WTC11 (cell line): ENCODE measurements around the gene ALDOB. TPM values are rescaled to one million over a fixed set of nuclear protein-coding genes. Genes with fewer than 3 reads are reported as not detected.

ENCODE experiments used
- ATAC-seq: fragments of 200-7000 bp; cut with Tn5 transposase; 2 replicates; pipeline ENCODE4 v1.10.0; 2021; ENCODE audit warnings: mild to moderate bottlenecking, moderate library complexity
- CTCF ChIA-PET: fragments of 300-600 bp; sonication (Branson Sonifier 250); formaldehyde crosslinking; loops from one replicate; lab custom pipeline; 2021; ENCODE audit warnings: antibody characterized with exemption; lab: Charles Lee
- POLR2A ChIA-PET: fragments of 350-600 bp; sonication (Branson Sonifier 250); formaldehyde crosslinking; loops from one replicate; lab custom pipeline; 2021; ENCODE audit warnings: antibody characterized with exemption; lab: Charles Lee
- DNase-seq: peaks from one replicate; pipeline ENCODE4 v3.0.0; 2021; ENCODE audit warnings: low spot score
- H3K27ac Mint-ChIP-seq: 2 replicates; pipeline ENCODE4 v1.8.0; 2021; ENCODE audit warnings: mixed read lengths
- H3K27me3 Mint-ChIP-seq: 2 replicates; pipeline ENCODE4 v1.8.0; 2021; ENCODE audit warnings: low read depth, mild to moderate bottlenecking, moderate library complexity, mixed read lengths
- H3K36me3 Mint-ChIP-seq: 2 replicates; pipeline ENCODE4 v1.8.0; 2021; ENCODE audit warnings: mixed read lengths
- H3K4me1 Mint-ChIP-seq: 2 replicates; pipeline ENCODE4 v1.8.0; 2022; ENCODE audit warnings: mixed read lengths
- H3K4me3 Mint-ChIP-seq: 2 replicates; pipeline ENCODE4 v1.8.0; 2021; ENCODE audit warnings: mild to moderate bottlenecking, moderate library complexity, mixed read lengths
- H3K9me3 Mint-ChIP-seq: 2 replicates; pipeline ENCODE4 v1.8.0; 2021; ENCODE audit warnings: mixed read lengths
- FOXJ3 ChIP-seq: sonication (generic); formaldehyde crosslinking; IDR thresholded peaks from 2 replicates; pipeline ENCODE4 v1.9.0; 2021; ENCODE audit warnings: missing genetic modification reagents, mild to moderate bottlenecking, borderline replicate concordance
- FOXK1 ChIP-seq: sonication (generic); formaldehyde crosslinking; IDR thresholded peaks from 2 replicates; pipeline ENCODE4 v1.8.0; 2022; ENCODE audit warnings: mild to moderate bottlenecking, moderate library complexity, missing genetic modification reagents
- MAX ChIP-seq: sonication (generic); formaldehyde crosslinking; IDR thresholded peaks from 2 replicates; pipeline ENCODE4 v1.8.0; 2022; ENCODE audit warnings: mild to moderate bottlenecking, missing genetic modification reagents
- MYBL2 ChIP-seq: sonication (generic); formaldehyde crosslinking; IDR thresholded peaks from 2 replicates; pipeline ENCODE4 v1.8.1; 2023; ENCODE audit warnings: mild to moderate bottlenecking, moderate library complexity, missing genetic modification reagents
- NFATC4 ChIP-seq: fragments of 250-450 bp; sonication (Bioruptor Pico); IDR thresholded peaks from 2 replicates; pipeline ENCODE4 v1.9.0; 2021; ENCODE audit warnings: mild to moderate bottlenecking
- PRRX2 ChIP-seq: fragments of 250-450 bp; sonication (Bioruptor Pico); IDR thresholded peaks from 2 replicates; pipeline ENCODE4 v1.8.0; 2021; ENCODE audit warnings: mild to moderate bottlenecking
- SMAD4 ChIP-seq: sonication (generic); formaldehyde crosslinking; IDR thresholded peaks from 2 replicates; pipeline ENCODE4 v1.8.0; 2022; ENCODE audit warnings: mild to moderate bottlenecking, missing genetic modification reagents
- STAT6 ChIP-seq: sonication (generic); formaldehyde crosslinking; conservative IDR thresholded peaks from 2 replicates; pipeline ENCODE4 v1.8.1; 2023; ENCODE audit warnings: mild to moderate bottlenecking, low read depth, missing genetic modification reagents, moderate library complexity
- TCF7 ChIP-seq: sonication (generic); formaldehyde crosslinking; IDR thresholded peaks from 2 replicates; pipeline ENCODE4 v1.8.0; 2022; ENCODE audit warnings: mild to moderate bottlenecking, low read depth, missing genetic modification reagents, moderate library complexity
- USF1 ChIP-seq: sonication (generic); formaldehyde crosslinking; IDR thresholded peaks from 2 replicates; pipeline ENCODE4 v1.8.0; 2022; ENCODE audit warnings: mild to moderate bottlenecking, missing genetic modification reagents
- ZNF317 ChIP-seq: sonication (generic); formaldehyde crosslinking; IDR thresholded peaks from 2 replicates; pipeline ENCODE4 v1.8.1; 2023; ENCODE audit warnings: low read depth, mild to moderate bottlenecking, moderate library complexity, missing genetic modification reagents, borderline replicate concordance
- ZNF396 ChIP-seq: fragments of 250-450 bp; sonication (Bioruptor Pico); IDR thresholded peaks from 2 replicates; pipeline ENCODE4 v1.8.0; 2021; ENCODE audit warnings: mild to moderate bottlenecking, moderate library complexity, borderline replicate concordance
- total RNA-seq: library from RNA; stranded (reverse); gene quantifications from 3 replicates; pipeline ENCODE4 v1.2.3, GENCODE V29; 2021
- TF ChIP-seq, protein P1 (sequence below): sonication (generic); formaldehyde crosslinking; IDR thresholded peaks from 2 replicates; pipeline ENCODE4 v1.8.1; 2022; ENCODE audit warnings: mild to moderate bottlenecking, missing genetic modification reagents, moderate library complexity, borderline replicate concordance
- TF ChIP-seq, protein P2 (sequence below): fragments of 250-450 bp; sonication (Bioruptor Pico); IDR thresholded peaks from 2 replicates; pipeline ENCODE4 v1.9.0; 2021; ENCODE audit warnings: moderate library complexity, mild to moderate bottlenecking, inconsistent platforms, borderline replicate concordance
- TF ChIP-seq, protein P3 (sequence below): sonication (generic); formaldehyde crosslinking; IDR thresholded peaks from 2 replicates; pipeline ENCODE4 v1.8.0; 2022; ENCODE audit warnings: mild to moderate bottlenecking, missing genetic modification reagents
- TF ChIP-seq, protein P4 (sequence below): fragments of 250-450 bp; sonication (Bioruptor Pico); IDR thresholded peaks from 2 replicates; pipeline ENCODE4 v2.1.2; 2022; ENCODE audit warnings: mild to moderate bottlenecking, moderate library complexity

ALDOB gene
- total RNA-seq, 1 experiment from 2014 or later: 0.94 TPM

DNA sequence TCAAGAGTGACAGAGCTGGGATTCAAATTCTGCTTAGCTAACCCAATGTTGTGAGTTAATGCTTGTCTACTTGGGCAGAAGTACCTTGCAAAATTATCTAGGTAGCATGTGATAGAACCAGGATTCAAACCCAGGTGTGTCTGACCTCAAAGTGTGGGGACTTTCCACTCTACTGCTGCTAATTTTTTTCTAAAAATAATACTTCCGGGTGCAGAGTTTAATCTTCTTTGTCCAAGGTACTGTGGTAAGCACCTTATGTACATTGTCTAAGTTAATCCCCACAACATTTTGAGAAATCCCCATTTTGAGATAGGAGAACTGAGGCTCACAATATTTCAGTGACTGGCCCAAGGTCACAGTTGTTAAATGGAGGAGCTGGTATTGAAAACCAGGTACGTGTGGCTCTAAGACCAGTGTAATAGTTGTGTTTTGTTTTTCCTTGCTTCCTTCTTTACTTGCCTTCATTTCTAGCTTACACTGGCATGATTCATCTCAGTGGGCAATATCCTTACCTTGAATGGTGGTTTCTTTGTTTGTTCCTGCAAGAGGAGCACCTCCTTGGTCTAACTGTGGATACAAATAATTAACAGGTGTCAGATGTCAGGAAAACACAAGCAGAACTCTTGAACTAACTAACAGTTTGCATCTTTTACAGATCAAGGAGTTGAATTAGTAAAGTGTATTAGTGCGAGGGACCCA is 7.5 kb downstream of the ALDOB start:
- TF ChIP-seq NFATC4: no peak
- TF ChIP-seq, protein P1, sequence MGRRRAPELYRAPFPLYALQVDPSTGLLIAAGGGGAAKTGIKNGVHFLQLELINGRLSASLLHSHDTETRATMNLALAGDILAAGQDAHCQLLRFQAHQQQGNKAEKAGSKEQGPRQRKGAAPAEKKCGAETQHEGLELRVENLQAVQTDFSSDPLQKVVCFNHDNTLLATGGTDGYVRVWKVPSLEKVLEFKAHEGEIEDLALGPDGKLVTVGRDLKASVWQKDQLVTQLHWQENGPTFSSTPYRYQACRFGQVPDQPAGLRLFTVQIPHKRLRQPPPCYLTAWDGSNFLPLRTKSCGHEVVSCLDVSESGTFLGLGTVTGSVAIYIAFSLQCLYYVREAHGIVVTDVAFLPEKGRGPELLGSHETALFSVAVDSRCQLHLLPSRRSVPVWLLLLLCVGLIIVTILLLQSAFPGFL: no peak
- TF ChIP-seq, protein P2, sequence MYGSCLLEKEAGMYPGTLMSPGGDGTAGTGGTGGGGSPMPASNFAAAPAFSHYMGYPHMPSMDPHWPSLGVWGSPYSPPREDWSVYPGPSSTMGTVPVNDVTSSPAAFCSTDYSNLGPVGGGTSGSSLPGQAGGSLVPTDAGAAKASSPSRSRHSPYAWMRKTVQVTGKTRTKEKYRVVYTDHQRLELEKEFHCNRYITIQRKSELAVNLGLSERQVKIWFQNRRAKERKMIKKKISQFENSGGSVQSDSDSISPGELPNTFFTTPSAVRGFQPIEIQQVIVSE: no peak
- TF ChIP-seq USF1 (CRISPR knock-in tag): no peak
- no peak for TF ChIP-seq MYBL2 (CRISPR knock-in tag)
- TF ChIP-seq MAX (CRISPR knock-in tag): no peak
- no peak for TF ChIP-seq SMAD4 (CRISPR knock-in tag)
- TF ChIP-seq FOXJ3: no peak
- no peak for TF ChIP-seq ZNF317 (CRISPR knock-in tag)
- no peak for TF ChIP-seq PRRX2 (CRISPR knock-in tag)
- TF ChIP-seq ZNF396 (CRISPR knock-in tag): no peak
- TF ChIP-seq TCF7 (CRISPR knock-in tag): no peak
- no peak for TF ChIP-seq STAT6 (CRISPR knock-in tag)
- TF ChIP-seq, protein P3, sequence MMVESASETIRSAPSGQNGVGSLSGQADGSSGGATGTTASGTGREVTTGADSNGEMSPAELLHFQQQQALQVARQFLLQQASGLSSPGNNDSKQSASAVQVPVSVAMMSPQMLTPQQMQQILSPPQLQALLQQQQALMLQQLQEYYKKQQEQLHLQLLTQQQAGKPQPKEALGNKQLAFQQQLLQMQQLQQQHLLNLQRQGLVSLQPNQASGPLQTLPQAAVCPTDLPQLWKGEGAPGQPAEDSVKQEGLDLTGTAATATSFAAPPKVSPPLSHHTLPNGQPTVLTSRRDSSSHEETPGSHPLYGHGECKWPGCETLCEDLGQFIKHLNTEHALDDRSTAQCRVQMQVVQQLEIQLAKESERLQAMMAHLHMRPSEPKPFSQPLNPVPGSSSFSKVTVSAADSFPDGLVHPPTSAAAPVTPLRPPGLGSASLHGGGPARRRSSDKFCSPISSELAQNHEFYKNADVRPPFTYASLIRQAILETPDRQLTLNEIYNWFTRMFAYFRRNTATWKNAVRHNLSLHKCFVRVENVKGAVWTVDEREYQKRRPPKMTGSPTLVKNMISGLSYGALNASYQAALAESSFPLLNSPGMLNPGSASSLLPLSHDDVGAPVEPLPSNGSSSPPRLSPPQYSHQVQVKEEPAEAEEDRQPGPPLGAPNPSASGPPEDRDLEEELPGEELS (CRISPR knock-in tag): no peak
- TF ChIP-seq, protein P4, sequence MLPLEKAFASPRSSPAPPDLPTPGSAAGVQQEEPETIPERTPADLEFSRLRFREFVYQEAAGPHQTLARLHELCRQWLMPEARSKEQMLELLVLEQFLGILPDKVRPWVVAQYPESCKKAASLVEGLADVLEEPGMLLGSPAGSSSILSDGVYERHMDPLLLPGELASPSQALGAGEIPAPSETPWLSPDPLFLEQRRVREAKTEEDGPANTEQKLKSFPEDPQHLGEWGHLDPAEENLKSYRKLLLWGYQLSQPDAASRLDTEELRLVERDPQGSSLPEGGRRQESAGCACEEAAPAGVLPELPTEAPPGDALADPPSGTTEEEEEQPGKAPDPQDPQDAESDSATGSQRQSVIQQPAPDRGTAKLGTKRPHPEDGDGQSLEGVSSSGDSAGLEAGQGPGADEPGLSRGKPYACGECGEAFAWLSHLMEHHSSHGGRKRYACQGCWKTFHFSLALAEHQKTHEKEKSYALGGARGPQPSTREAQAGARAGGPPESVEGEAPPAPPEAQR (CRISPR knock-in tag): no peak
- no peak for TF ChIP-seq FOXK1 (CRISPR knock-in tag)
- no peak overlapping the region for H3K27ac Mint-ChIP-seq
- H3K36me3 Mint-ChIP-seq: no peaks in the 10 kb centered on the region
- ATAC-seq (no peak), DNase-seq (no peak)
- ChIA-PET POLR2A (interaction anchor here (0.7 kb wide), 1 partner anchor 18 kb away, joined by 3 read pairs; no protein-coding TSS in a partner anchor), CTCF (no interaction called here)
- peaks cover 5% of the 10 kb centered on the region for H3K27me3 Mint-ChIP-seq
- H3K4me1 Mint-ChIP-seq: peaks cover 3% of the 10 kb centered on the region; the same call in 1 of the 2 replicates
- H3K9me3 Mint-ChIP-seq: no peaks in the 10 kb centered on the region
- H3K4me3 Mint-ChIP-seq: no peak overlapping the region
